Effector CD8-positive, alpha-beta T cell (primary cell): ENCODE results near the gene TMC7.
"Not testable (repeated sequence)": the region's sequence is repeated elsewhere in the genome, so short reads cannot be mapped to it uniquely, and the experiment has no call there.

ENCODE experiments used
- DNase-seq: peaks from one replicate; lab custom pipeline; 2025; lab: John Stamatoyannopoulos, UW
- total RNA-seq, 4 experiments: gene quantifications; one replicate each; lab custom pipeline; 2026; lab: John Stamatoyannopoulos, UW

TMC7 gene
- total RNA-seq, result 0 to 0.91 (median 0.22) reads per million in 4 experiments

- DNase-seq, result no peak
Observed at GRCh38 chr16:18983565-18984434, at the start of gene TMC7. TMC7 (plus strand) TSS chr16:18983934; CDS start chr16:18984064, 130 bp downstream.

- no peak for DNase-seq
Observed at GRCh38 chr16:18936727-18937340, 46.9 kb upstream of the TMC7 start.

- no peak for DNase-seq
Observed at GRCh38 chr16:18937390-18937789, 46.3 kb upstream of the TMC7 start.

GRCh38 chr16:18938986-18939385, 44.7 kb upstream of the TMC7 start:
- DNase-seq, result no peak

- no peak for DNase-seq
Observed at GRCh38 chr16:18941471-18941870, 42.3 kb upstream of the TMC7 start.

- no peak for DNase-seq
Observed at GRCh38 chr16:18942061-18942460, 41.7 kb upstream of the TMC7 start.

- no peak for DNase-seq
Observed at GRCh38 chr16:18943414-18943813, 40.3 kb upstream of the TMC7 start.

GRCh38 chr16:18945233-18945632, 38.5 kb upstream of the TMC7 start:
- DNase-seq, result no peak

GRCh38 chr16:18948372-18949020, 35.2 kb upstream of the TMC7 start:
- DNase-seq, result no peak

GRCh38 chr16:18950469-18951185, 33.1 kb upstream of the TMC7 start:
- no peak for DNase-seq

- DNase-seq, result no peak
Observed at GRCh38 chr16:18953547-18953946, 30.2 kb upstream of the TMC7 start.

GRCh38 chr16:18955874-18956580, 27.7 kb upstream of the TMC7 start:
- DNase-seq, result not testable (repeated sequence)

- not testable (repeated sequence) for DNase-seq
Observed at GRCh38 chr16:18956658-18957241, 27.0 kb upstream of the TMC7 start.

- no peak for DNase-seq
Observed at GRCh38 chr16:18958621-18959029, 25.1 kb upstream of the TMC7 start.

- DNase-seq, result no peak
Observed at GRCh38 chr16:18959031-18959505, 24.7 kb upstream of the TMC7 start.

- no peak for DNase-seq
Observed at GRCh38 chr16:18965555-18965954, 18.2 kb upstream of the TMC7 start.

GRCh38 chr16:18966791-18967190, 16.9 kb upstream of the TMC7 start:
- no peak for DNase-seq

- peak; percentile 70 for DNase-seq
Observed at GRCh38 chr16:18969050-18969854, 14.5 kb upstream of the TMC7 start.

- no peak for DNase-seq
Observed at GRCh38 chr16:18969855-18970240, 13.9 kb upstream of the TMC7 start.

- DNase-seq, result no peak
Observed at GRCh38 chr16:18975109-18975508, 8.6 kb upstream of the TMC7 start.
